ENCODE measurements around the gene CLDN1. TPM values are rescaled to one million over a fixed set of nuclear protein-coding genes. Genes with fewer than 3 reads are reported as not detected.

The CLDN1 gene
- total and polyA plus RNA-seq, 2 of the 8 experiments (the other 6 are each of a cell fraction or from before 2014, with no cell fraction given), result 3.1 to 6.1 TPM

DNA sequence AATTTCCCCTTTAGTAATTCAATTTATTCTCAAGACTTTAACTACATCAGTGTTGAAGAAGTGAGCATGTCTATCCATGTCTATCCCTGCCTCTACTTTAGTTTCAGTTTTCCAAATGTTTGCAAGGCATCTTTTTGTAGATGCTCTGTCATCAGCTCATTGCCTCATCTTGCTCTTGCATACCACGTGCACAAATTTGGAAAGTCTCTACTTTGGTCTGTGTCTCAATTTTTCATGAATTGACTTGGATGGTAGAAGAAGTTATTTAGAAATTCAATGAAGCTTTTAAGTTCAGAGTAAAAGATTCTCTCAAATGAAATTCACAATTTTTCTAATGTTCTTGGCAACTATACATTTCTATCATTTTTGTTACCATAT, 55.3 kb downstream of the CLDN1 start:
- TF ChIP-seq CREB1 (IDR thresholded peaks at IDR 0.05), result no peak
- TF ChIP-seq SRF (IDR thresholded peaks at IDR 0.05; ENCODE audit: low read depth, low read length), result no peak
- TF ChIP-seq RNF2 (IDR thresholded peaks at IDR 0.05; ENCODE audit: borderline replicate concordance, low read depth, low read length, missing control alignments, poor library complexity, severe bottlenecking), result no peak
- TF ChIP-seq RXRA (IDR thresholded peaks at IDR 0.05; ENCODE audit: insufficient read depth, low read depth, low read length), result no peak
- no peak for TF ChIP-seq ATF2 (IDR thresholded peaks at IDR 0.05; ENCODE audit: low read length)
- no peak for TF ChIP-seq GTF2F1 (IDR thresholded peaks at IDR 0.05; ENCODE audit: borderline replicate concordance, low read depth, low read length)
- TF ChIP-seq POU5F1 (IDR thresholded peaks at IDR 0.05; ENCODE audit: low read depth, low read length), result no peak
- TF ChIP-seq TAF1 (IDR thresholded peaks at IDR 0.05; ENCODE audit: low read depth, low read length), result no peak
- no peak for TF ChIP-seq PHF8 (conservative IDR thresholded peaks at IDR 0.05; ENCODE audit: low read depth, low read length)
- TF ChIP-seq, protein P1, sequence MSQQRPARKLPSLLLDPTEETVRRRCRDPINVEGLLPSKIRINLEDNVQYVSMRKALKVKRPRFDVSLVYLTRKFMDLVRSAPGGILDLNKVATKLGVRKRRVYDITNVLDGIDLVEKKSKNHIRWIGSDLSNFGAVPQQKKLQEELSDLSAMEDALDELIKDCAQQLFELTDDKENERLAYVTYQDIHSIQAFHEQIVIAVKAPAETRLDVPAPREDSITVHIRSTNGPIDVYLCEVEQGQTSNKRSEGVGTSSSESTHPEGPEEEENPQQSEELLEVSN (IDR thresholded peaks at IDR 0.05), result no peak
- no peak for TF ChIP-seq SIRT6 (IDR thresholded peaks at IDR 0.05; ENCODE audit: low read length)
- no peak for TF ChIP-seq SP2 (IDR thresholded peaks at IDR 0.05; ENCODE audit: low read length)
- TF ChIP-seq TCF12 (IDR thresholded peaks at IDR 0.05; ENCODE audit: low read depth, low read length), result no peak
- H3K4me1 ChIP-seq (replicated peaks in 1 of 4; ENCODE audit: control insufficient read depth in 3 of 4, insufficient read depth in 4 of 4, low read length in 3 of 4), result no peaks in the 10 kb centered on the region
- no peaks in the 10 kb centered on the region for H3K9me3 ChIP-seq (ENCODE audit: insufficient read depth in 2 of 2, low read depth in 1 of 2, low read length in 1 of 2)
- H3K56ac ChIP-seq (replicated peaks; ENCODE audit: insufficient read length, low read depth, low read length), result no peak overlapping the region
- H4K5ac ChIP-seq (ENCODE audit: insufficient read length, low read depth, low read length), result no peak overlapping the region
- no peak overlapping the region for H3K4me3 ChIP-seq (ENCODE audit: extremely low read depth in 1 of 4, insufficient read depth in 2 of 4, low read depth in 3 of 4, low read length in 4 of 4)
- H3K27ac ChIP-seq (ENCODE audit: low read depth, low read length), result no peak overlapping the region
- H4K8ac ChIP-seq (ENCODE audit: extremely low read depth, insufficient read depth, low read length), result no peak overlapping the region
- no peak overlapping the region for H2BK15ac ChIP-seq (ENCODE audit: low read length)
- CTCF ChIA-PET (ENCODE audit: partially characterized antibody), result interaction anchor here (0.5 to 1.6 kb wide), 4 partner anchors 10 to 98 kb away, joined by 4 to 9 read pairs (median 4); no protein-coding TSS in a partner anchor
- no peaks in the 10 kb centered on the region for H3K79me1 ChIP-seq (ENCODE audit: low read depth, low read length)
- POLR2A ChIA-PET (ENCODE audit: partially characterized antibody), result no interaction called here
- no peak overlapping the region for H3K4ac ChIP-seq (replicated peaks; ENCODE audit: insufficient read length, low read depth, low read length)
- no peak overlapping the region for H2BK120ac ChIP-seq (replicated peaks; ENCODE audit: low read depth, low read length)
- no peaks in the 10 kb centered on the region for H3K36me3 ChIP-seq (ENCODE audit: control insufficient read depth in 2 of 4, insufficient read depth in 4 of 4, low read length in 3 of 4)
- no peak overlapping the region for H3K14ac ChIP-seq (ENCODE audit: insufficient read length)
- H2BK20ac ChIP-seq (ENCODE audit: low read length), result no peak overlapping the region
- H2BK12ac ChIP-seq (ENCODE audit: low read depth, low read length), result no peak overlapping the region
- FAIRE-seq, result no peak
- no peaks in the 10 kb centered on the region for H3K79me2 ChIP-seq (ENCODE audit: control insufficient read depth in 1 of 2, insufficient read depth in 2 of 2, low read length in 2 of 2)
- H3K18ac ChIP-seq (ENCODE audit: extremely low read depth, low read length), result no peak overlapping the region
- no peak overlapping the region for H3K23ac ChIP-seq (ENCODE audit: insufficient read length)
- DNase-seq (ENCODE audit: low read depth in 1 of 2, low spot score in 2 of 2), result no peak
- no peak overlapping the region for H3K9ac ChIP-seq (replicated peaks in 1 of 4; ENCODE audit: extremely low read depth in 1 of 4, low read depth in 3 of 4, low read length in 3 of 4)
- no peak overlapping the region for H2AFZ ChIP-seq (ENCODE audit: low read length)
- no peak overlapping the region for H2BK5ac ChIP-seq (ENCODE audit: low read depth, low read length)
- 88% methylated on average over 1 of the region's 1 CpG; no CpG with 5 or more reads in 1 of the 2 experiments for WGBS, 2 experiments (ENCODE audit: extremely low coverage in 1 of 2, insufficient coverage in 1 of 2, insufficient read length in 1 of 2, insufficient replicate concordance in 2 of 2, low coverage in 1 of 2, low lambda C conversion rate in 2 of 2, missing lambda C conversion rate in 1 of 2)
- no peak overlapping the region for H4K91ac ChIP-seq (replicated peaks; ENCODE audit: insufficient read length, low read length)
- H2AK5ac ChIP-seq (ENCODE audit: low read depth, low read length), result no peak overlapping the region
- H4K20me1 ChIP-seq (replicated peaks in 1 of 2; ENCODE audit: control insufficient read depth in 1 of 2, insufficient read depth in 2 of 2, low read length in 2 of 2), result no peaks in the 10 kb centered on the region
- H3K4me2 ChIP-seq (ENCODE audit: insufficient read depth in 1 of 2, low read depth in 2 of 2, low read length in 2 of 2), result no peak overlapping the region
- no peaks in the 10 kb centered on the region for H3K27me3 ChIP-seq (replicated peaks in 1 of 4; ENCODE audit: control insufficient read depth in 3 of 4, extremely low read depth in 1 of 4, insufficient read depth in 3 of 4, low read length in 3 of 4)
- no peaks in the 10 kb centered on the region for H3K23me2 ChIP-seq (ENCODE audit: low read depth, low read length)

Measured in H1 (cell line).